HFFc6 (cell line): ENCODE data around the gene ACOT13. TPM values are rescaled to one million over a fixed set of nuclear protein-coding genes. Genes with fewer than 3 reads are reported as not detected.
"Not testable (repeated sequence)": the region's sequence is repeated elsewhere in the genome, so short reads cannot be mapped to it uniquely, and the experiment has no call there.

ENCODE experiments used
- DNase-seq: peaks from one replicate; pipeline ENCODE4 v3.0.0-alpha.2; 2018
- H3K27ac Mint-ChIP-seq: 2 replicates; pipeline ENCODE4 v1.8.0; 2020; ENCODE audit warnings: mild to moderate bottlenecking, mixed read lengths
- H3K27me3 Mint-ChIP-seq: 2 replicates; pipeline ENCODE4 v1.8.0; 2021; ENCODE audit warnings: mild to moderate bottlenecking, moderate library complexity, mixed read lengths; ENCODE audit not compliant: insufficient read depth
- H3K36me3 Mint-ChIP-seq: 2 replicates; pipeline ENCODE4 v1.8.0; 2021; ENCODE audit warnings: low read depth, mixed read lengths
- H3K4me1 Mint-ChIP-seq: 2 replicates; pipeline ENCODE4 v1.8.0; 2020; ENCODE audit warnings: low read depth, mixed read lengths
- H3K4me3 Mint-ChIP-seq: 2 replicates; pipeline ENCODE4 v1.8.0; 2020; ENCODE audit warnings: mild to moderate bottlenecking, moderate library complexity, mixed read lengths
- H3K9me3 Mint-ChIP-seq: 2 replicates; pipeline ENCODE4 v1.8.0; 2020; ENCODE audit warnings: mild to moderate bottlenecking, mixed read lengths
- total RNA-seq, 6 experiments: library from RNA; stranded (reverse); fragmentation: NEBNext Ultra II Directional; extraction: Animal tissue kit (Norgen Biotek cat#: 25700); gene quantifications; 2 replicates in 1 of 6; 3 replicates in 5 of 6; pipeline ENCODE4 v1.2.3, GENCODE V29; 2021
- TF ChIP-seq, protein P1 (sequence below): fragments of 200-600 bp; sonication (generic); IDR thresholded peaks from 2 replicates; pipeline ENCODE4 v1.5.0; 2021; ENCODE audit warnings: antibody characterized with exemption, mild to moderate bottlenecking

Gene ACOT13
- total RNA-seq, 6 experiments from 2014 or later, result 18.7 to 21.9 (median 19.8) TPM

DNA sequence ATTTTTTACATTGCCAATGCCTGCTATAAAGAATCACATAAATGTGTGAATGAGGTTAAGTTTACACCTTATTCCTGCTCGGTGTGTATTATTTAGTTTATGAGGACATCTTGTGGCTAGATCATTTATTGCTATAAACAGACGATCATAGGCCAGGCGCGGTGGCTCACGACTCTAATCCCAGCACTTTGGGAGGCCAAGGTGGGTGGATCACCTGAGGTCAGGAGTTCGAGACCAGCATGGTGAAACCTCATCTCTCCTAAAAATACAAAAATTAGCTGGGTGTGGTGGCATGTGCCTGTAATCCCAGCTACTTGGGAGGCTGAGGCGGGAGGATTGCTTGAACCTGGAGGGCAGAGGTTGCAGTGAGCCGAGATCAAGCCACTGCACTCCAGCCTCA lies 28.8 kb downstream of the ACOT13 start:
- DNase-seq, result peak; percentile 19
- not testable (repeated sequence) for H3K9me3 Mint-ChIP-seq, H3K4me1 Mint-ChIP-seq, H3K4me3 Mint-ChIP-seq, H3K27me3 Mint-ChIP-seq, H3K27ac Mint-ChIP-seq, H3K36me3 Mint-ChIP-seq
- TF ChIP-seq, protein P1, sequence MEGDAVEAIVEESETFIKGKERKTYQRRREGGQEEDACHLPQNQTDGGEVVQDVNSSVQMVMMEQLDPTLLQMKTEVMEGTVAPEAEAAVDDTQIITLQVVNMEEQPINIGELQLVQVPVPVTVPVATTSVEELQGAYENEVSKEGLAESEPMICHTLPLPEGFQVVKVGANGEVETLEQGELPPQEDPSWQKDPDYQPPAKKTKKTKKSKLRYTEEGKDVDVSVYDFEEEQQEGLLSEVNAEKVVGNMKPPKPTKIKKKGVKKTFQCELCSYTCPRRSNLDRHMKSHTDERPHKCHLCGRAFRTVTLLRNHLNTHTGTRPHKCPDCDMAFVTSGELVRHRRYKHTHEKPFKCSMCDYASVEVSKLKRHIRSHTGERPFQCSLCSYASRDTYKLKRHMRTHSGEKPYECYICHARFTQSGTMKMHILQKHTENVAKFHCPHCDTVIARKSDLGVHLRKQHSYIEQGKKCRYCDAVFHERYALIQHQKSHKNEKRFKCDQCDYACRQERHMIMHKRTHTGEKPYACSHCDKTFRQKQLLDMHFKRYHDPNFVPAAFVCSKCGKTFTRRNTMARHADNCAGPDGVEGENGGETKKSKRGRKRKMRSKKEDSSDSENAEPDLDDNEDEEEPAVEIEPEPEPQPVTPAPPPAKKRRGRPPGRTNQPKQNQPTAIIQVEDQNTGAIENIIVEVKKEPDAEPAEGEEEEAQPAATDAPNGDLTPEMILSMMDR, result peak; percentile 76

GRCh38 chr6:24696097-24696496 lies 29.2 kb downstream of the ACOT13 start:
- Mint-ChIP-seq H3K27ac (no peak overlapping the region), H3K4me1 (no peaks in the 10 kb centered on the region), H3K9me3 (no peaks in the 10 kb centered on the region), H3K27me3 (no peaks in the 10 kb centered on the region), H3K4me3 (no peak overlapping the region), H3K36me3 (no peaks in the 10 kb centered on the region)
- DNase-seq, result no peak
- TF ChIP-seq, protein P1, result no peak

- no peaks in the 10 kb centered on the region; the same call in 1 of the 2 replicates for H3K27me3 Mint-ChIP-seq
- no peaks in the 10 kb centered on the region for H3K4me1 Mint-ChIP-seq
- H3K4me3 Mint-ChIP-seq, result no peak overlapping the region
- H3K9me3 Mint-ChIP-seq, result no peaks in the 10 kb centered on the region
- TF ChIP-seq, protein P1, result no peak
- H3K36me3 Mint-ChIP-seq, result peaks cover 11% of the 10 kb centered on the region; the same call in 1 of the 2 replicates
- H3K27ac Mint-ChIP-seq, result no peak overlapping the region
- DNase-seq, result no peak
Measured at GRCh38 chr6:24699521-24700359, 32.9 kb downstream of the ACOT13 start.

GRCh38 chr6:24702720-24703282 lies 35.9 kb downstream of the ACOT13 start:
- no peaks in the 10 kb centered on the region; the same call in 1 of the 2 replicates for H3K27me3 Mint-ChIP-seq
- H3K36me3 Mint-ChIP-seq, result peaks cover 30% of the 10 kb centered on the region
- no peak overlapping the region for H3K4me3 Mint-ChIP-seq
- H3K9me3 Mint-ChIP-seq, result no peaks in the 10 kb centered on the region
- no peak for DNase-seq
- no peaks in the 10 kb centered on the region; the same call in 1 of the 2 replicates for H3K4me1 Mint-ChIP-seq
- H3K27ac Mint-ChIP-seq, result 0 out of 2 replicates have a peak overlapping the region, but pooled peaks have one; percentile 24
- TF ChIP-seq, protein P1, result no peak

- no peaks in the 10 kb centered on the region; the same call in 1 of the 2 replicates for H3K4me1 Mint-ChIP-seq
Measured at GRCh38 chr6:24704468-24704867, 37.6 kb downstream of the ACOT13 start.

More at GRCh38 chr6:24704468-24704867, 37.6 kb downstream of the ACOT13 start:
- no peak for DNase-seq
- Mint-ChIP-seq H3K36me3 (peaks cover 37% of the 10 kb centered on the region), H3K27ac (no peak overlapping the region), H3K4me3 (no peak overlapping the region), H3K27me3 (no peaks in the 10 kb centered on the region; the same call in 1 of the 2 replicates), H3K9me3 (no peaks in the 10 kb centered on the region)
- TF ChIP-seq, protein P1, result no peak
